HK-2 (cell line): Measurements from ENCODE around the gene ICAM2.
"Not testable (repeated sequence)": the region's sequence is repeated elsewhere in the genome, so short reads cannot be mapped to it uniquely, and the experiment has no call there.

Experiments
- DNase-seq: peaks from one replicate; pipeline ENCODE4 v3.0.0-alpha.2; 2018; ENCODE audit not compliant: unreplicated experiment

ICAM2 gene

DNA sequence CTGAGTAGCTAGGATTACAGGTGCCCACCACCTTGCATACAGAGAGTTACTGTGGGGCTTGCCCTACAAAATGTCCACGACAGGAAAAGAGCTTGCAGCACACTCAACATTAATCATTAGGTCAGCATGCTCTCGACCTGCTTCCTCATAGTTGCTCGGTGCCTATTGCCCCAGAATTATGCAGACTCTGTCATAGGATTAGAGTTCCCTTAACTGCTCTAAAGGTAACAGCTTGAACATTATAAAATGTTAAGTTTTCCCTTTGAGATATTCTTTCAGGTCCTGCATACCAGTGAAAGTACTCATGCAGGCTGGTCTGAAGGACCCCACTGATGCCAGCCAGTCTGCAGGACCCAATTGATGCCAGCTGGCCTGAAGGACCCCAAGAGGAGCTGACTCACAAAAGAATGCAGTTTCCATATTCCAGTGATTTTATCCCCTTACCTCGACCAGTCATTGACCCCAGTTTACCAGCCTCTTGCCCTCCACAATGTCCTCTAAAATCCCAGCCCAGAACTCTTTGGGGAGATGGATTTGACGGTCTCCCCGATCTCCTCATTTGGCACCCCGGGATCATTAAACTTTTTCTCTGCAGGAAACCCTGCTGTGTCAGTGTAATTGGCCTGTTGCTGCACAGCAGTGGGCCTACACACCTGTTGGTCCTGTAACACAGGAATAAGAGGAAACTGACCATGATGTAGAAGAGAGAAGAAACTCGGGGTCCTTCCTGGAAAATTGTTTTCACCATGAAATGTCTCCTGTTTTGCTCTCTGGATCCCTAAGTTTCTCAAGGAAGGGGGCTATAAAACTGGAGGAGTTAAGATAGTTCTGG is 10.6 kb downstream of the ICAM2 start:
- no peak for DNase-seq

GRCh38 chr17:64008830-64009229 is 11.6 kb downstream of the ICAM2 start:
- DNase-seq, result no peak

- no peak for DNase-seq
These were observed 12.1 kb downstream of the ICAM2 start for GRCh38 chr17:64008346-64008745.

GRCh38 chr17:64007838-64008282 is 12.6 kb downstream of the ICAM2 start:
- DNase-seq, result no peak

GRCh38 chr17:64007089-64007837 is 13.2 kb downstream of the ICAM2 start:
- DNase-seq, result not testable (repeated sequence)

DNA sequence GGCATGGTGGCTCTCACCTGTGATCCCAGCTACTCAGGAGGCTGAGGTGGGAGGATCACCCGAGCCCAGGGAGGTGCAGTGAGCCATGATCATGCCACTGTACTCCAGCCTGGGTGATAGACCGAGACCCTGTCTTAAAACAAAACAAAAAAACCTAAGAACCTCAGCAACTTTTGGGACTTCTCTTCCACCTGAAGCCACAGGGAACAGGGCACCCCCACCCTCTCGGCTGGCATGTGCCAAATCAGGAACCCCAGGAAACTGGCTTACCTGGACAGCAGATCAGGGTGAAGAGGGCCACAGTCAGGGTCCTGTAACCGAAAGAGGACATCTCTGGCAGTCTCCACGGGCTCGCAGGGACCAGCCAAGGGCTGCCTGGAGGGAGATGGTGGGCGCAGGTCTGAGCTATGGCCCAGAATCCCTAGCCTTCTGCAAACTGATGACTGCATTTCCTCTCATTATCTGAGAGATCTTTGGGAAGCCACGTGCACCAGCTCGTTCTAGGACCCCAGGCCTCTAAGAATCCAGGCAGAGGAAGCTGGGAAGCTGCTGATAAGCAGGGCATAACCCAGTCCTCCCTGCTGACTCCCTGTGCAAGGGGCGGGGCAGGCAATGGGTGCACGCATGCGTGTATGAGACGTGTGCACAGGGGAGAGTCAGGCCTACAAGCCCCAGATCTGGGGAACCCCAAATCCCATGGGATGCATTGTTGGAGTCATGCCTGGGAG is 13.9 kb downstream of the ICAM2 start:
- DNase-seq, result no peak

DNA sequence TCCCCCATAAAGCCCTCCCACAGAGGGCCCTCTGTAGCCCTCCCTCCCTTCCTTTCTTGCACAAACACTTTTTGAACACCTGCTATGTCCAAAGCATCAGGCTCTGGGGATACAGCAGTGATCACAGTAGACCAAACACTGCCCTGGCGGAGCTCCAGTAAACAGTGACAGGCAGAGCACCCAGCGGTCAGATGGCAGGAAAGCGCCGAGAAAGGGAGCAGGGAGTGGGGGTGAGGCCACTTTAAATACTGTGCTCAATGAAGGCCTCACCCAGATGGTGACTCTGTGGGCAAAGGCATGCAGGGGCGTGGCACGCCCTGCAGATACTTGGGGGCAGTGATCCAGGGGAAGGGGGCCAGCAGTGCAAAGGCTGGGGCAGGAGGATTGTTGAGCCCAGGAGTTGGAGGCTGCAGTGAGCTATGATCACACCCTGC is 14.7 kb downstream of the ICAM2 start:
- no peak for DNase-seq

GRCh38 chr17:64004903-64005733 is 15.3 kb downstream of the ICAM2 start:
- DNase-seq, result no peak

- DNase-seq, result no peak
These were observed 16.1 kb downstream of the ICAM2 start for GRCh38 chr17:64004218-64004770.

- no peak for DNase-seq
These were observed 16.8 kb downstream of the ICAM2 start for GRCh38 chr17:64003526-64004121.

GRCh38 chr17:64002658-64003525 is 17.5 kb downstream of the ICAM2 start:
- DNase-seq, result no peak

- no peak for DNase-seq
These were observed 18.5 kb downstream of the ICAM2 start for GRCh38 chr17:64001763-64002529.

DNA sequence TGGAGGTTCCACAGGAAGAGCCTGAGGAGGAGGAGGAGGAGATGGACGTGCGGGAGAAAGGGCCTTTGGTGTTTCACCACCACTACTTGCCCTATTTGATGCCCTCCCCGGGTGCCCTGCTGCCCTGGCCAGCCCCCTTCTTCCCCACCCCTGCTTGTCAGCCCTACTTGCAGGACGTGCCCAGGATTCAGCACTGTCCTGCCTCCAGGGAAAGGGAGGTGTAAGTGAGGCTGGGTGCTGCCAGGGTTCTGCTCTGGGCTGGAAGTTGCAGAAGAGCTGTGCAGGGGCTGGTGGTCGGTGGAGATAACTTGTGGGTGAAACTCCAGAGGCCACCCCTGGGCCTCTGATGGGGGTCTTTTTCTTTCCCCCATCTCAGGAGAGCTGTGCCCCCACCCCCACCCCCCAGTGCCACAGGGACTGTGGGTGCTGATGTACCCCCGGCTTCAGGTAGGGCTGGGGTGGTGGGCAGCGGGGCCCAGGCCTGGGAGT is 19.3 kb downstream of the ICAM2 start:
- DNase-seq, result no peak

DNA sequence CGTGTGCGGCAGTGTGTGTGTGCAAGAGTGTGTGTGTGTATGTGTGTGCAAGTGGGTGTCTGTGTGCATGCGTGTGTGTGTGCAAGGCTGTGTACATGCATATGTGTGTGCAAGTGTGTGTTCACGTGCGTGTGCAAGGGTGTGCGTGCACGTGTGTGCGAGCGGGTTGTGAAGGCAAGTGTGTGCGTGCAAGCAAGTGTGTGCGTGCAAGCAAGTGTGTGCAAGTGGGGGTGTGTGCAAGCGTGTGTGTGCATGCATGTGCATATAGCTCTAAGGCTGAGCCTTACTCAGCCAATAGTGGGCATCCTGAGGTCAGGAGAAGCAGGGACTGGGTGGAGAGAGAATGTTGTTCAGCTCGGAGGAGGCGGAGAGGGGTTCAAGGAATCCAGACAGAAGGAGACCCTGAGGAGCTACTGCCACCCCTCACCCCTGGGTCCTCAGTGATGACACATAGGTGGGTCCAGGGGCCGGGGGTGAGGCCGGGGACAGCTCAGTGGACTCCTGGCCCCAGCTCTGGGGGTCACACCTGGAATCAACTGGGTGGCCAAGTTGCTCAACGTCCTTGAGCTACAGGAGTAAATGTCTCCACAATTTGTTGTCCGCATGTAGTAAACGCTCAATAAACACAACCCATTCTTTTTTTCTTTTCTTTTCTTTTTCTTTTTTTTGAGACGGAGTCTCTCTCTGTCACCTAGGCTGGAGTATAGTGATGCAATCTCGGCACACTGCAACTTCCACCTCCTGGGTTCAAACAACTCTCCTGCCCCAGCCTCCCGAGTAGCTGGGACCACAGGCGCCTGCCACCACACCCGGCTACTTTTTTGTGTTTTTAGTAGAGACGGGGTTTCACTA is 20.5 kb downstream of the ICAM2 start:
- no peak for DNase-seq

DNA sequence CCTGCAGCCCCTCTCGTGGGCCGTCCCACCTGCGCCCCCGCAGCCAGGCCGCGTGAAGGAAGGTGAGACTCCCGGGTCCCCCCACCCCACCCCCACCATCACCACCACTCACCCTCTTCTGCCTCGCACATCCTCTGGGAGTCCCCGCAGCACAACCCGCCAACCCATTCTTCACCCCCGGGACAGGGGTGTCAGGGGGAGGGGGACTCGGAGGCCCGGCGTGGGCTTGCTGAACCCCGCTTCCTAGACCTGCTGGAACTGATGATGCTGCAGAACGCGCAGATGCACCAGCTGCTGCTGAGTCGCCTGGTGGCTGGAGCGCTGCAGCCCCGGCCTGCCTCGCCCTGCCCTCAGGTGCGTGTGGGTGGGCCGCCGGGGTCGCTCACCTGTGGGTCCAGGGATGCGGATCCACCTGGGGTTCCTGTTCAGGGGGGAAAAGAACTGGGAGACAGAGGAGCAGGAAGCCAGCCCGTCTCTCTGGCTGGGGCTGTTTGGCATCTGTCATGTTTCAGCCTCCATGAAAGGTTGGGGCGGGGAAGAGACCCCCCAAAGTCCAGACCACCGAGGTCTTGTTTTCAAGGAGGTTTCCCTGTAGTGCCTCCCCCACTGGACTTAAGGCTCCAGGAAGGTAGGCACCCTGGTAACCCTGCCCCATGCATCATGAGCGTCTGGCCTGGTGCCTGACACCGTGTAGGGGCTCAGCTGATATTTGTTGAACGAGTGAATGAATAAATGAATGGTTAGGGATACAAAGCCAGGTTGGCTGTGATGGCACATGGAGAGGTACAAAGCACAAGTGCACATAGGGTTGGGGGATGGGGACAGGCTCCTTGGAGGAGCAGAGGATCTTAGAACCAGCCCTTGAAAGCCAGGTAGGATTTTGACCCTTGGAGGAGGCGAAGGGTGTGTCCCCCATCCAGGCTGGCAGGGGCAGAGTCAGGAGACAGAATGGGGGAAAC is 21.4 kb downstream of the ICAM2 start:
- no peak for DNase-seq

DNA sequence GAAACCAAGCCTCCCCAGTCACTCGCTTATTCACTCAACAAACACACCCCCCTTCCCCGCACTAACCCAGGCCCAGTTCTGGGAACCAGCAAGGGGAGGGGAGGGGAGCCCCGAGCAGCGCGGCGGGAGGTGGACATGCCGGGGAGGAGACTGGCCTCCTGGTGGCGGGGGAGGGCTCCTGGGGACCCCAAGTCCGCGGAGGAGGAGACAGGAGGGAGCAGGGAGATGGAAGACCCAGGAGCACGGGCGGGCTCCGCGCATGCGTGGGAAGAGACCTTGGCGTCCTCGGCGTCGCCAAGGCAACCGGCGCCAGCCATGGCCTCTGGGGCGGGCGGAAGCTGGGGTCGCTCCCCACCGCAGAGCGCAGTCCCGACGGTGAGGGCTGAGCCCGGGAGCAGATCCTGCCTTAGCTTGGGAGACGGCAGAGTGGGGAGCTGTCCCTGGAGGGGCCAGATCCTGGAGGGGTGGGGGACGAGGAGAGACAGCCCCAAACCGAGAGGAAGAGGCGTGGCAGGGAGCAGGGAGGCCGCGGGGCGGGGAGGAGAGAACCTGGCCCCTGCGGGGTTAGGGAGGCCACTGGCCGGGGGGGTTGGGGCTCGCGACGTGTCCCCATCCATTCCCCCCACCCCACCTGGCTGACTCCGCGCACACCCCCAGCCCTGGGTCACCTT is 22.2 kb downstream of the ICAM2 start, which contains the start of gene PRR29:
Gene PRR29, plus strand, starts transcription at position 302 of the 671 bp plus-strand sequence. Its CDS starts 14 bp downstream, at position 316.
- peak; percentile 76 for DNase-seq
